Esophagus squamous epithelium (tissue), 5 donors: Measurements from ENCODE around the gene CASP12. TPM values are rescaled to one million over a fixed set of nuclear protein-coding genes. Genes with fewer than 3 reads are reported as not detected.

Experiments
- DNase-seq: peaks from one replicate; lab custom pipeline; 2025; lab: John Stamatoyannopoulos, UW
- H3K27ac ChIP-seq, 4 donors: fragments of 200-600 bp; sonication (generic); one replicate each; pipeline ENCODE4 v1.5.1; 2016 to 2019; ENCODE audit warnings: mild to moderate bottlenecking in 1 of 4
- H3K27me3 ChIP-seq, 4 donors: fragments of 200-600 bp; sonication (generic); 1 replicate in 3 of 4; 2 replicates in 1 of 4; pipeline versions ENCODE4 v1.5.1 to v1.6.0; 2017 to 2021; ENCODE audit warnings: antibody characterized with exemption in 1 of 4
- H3K36me3 ChIP-seq, 3 donors: fragments of 200-600 bp; sonication (generic); one replicate each; pipeline ENCODE4 v1.5.1; 2016 to 2019
- H3K4me1 ChIP-seq, 3 donors: fragments of 200-600 bp; sonication (generic); one replicate each; pipeline ENCODE4 v1.5.1; 2017 to 2019
- H3K4me3 ChIP-seq, 4 donors: fragments of 200-600 bp; sonication (generic); 1 replicate in 3 of 4; 2 replicates in 1 of 4; pipeline ENCODE4 v1.5.1; 2016 to 2019; ENCODE audit warnings: mild to moderate bottlenecking in 2 of 4, moderate library complexity in 1 of 4
- H3K9me3 ChIP-seq, 3 donors: fragments of 200-600 bp; sonication (generic); one replicate each; pipeline ENCODE4 v1.5.1; 2016 to 2019
- CTCF ChIP-seq, 6 experiments: fragments of 450-650 bp in 4 of 6; fragments of 200-600 bp in 2 of 6; sonication (generic) in 2 of 6; IDR thresholded peaks; one replicate each; pipeline ENCODE4 v1.5.1; 2016 to 2019; ENCODE audit warnings: antibody characterized with exemption in 6 of 6, mild to moderate bottlenecking in 4 of 6, moderate library complexity in 4 of 6
- POLR2A ChIP-seq, 4 donors: fragments of 450-650 bp; IDR thresholded peaks; one replicate each; pipeline ENCODE4 v1.6.1; 2017; ENCODE audit warnings: antibody characterized with exemption in 4 of 4, mild to moderate bottlenecking in 4 of 4, moderate library complexity in 3 of 4
- WGBS, 2 donors: methylation state at CpG; one replicate each; pipeline ENCODE4 v1.1.5; 2018; 5-methylcytosine and 5-hydroxymethylcytosine counted together
- intact Hi-C: fragments of 100-400 bp; cut with DNase I; formaldehyde crosslinking; loops from one replicate; pipeline ENCODE4 v1.15.0; 2022
- total RNA-seq, 4 donors: library from RNA; depleted of rRNA; stranded (reverse); fragments of >200 nt; gene quantifications; one replicate each; pipeline ENCODE4 v1.1.0, GENCODE V29; 2016
- donor health status: DM: yes; HTN: yes; CAD: no.

Gene CASP12
- total RNA-seq, 4 donors from 2014 or later, result 0.57 to 2.5 TPM; not detected in 2

- no peaks in the 10 kb centered on the region for H3K27me3 ChIP-seq
- intact Hi-C loops, result no loop called here
- H3K4me3 ChIP-seq, result no peak overlapping the region
- TF ChIP-seq CTCF (IDR thresholded peaks at IDR 0.05), result no peak
- no peak for TF ChIP-seq POLR2A (IDR thresholded peaks at IDR 0.05)
- H3K27ac ChIP-seq, result no peak overlapping the region
- H3K4me1 ChIP-seq, result no peaks in the 10 kb centered on the region
- no peak for DNase-seq
- 82 to 96% methylated on average over 4 of the region's 4 CpGs for WGBS, 2 donors
- no peaks in the 10 kb centered on the region for H3K9me3 ChIP-seq
- H3K36me3 ChIP-seq, result no peaks in the 10 kb centered on the region
Observed at GRCh38 chr11:104905271-104905670, 7.0 kb upstream of the CASP12 start.

GRCh38 chr11:104899226-104899625 lies 966 bp upstream of the CASP12 start:
- Histone ChIP-seq H3K9me3 (no peaks in the 10 kb centered on the region), H3K36me3 (no peaks in the 10 kb centered on the region), H3K27me3 (no peaks in the 10 kb centered on the region), H3K27ac (peak overlapping the region in 3 of 4 donors; percentile 79 to 80 (median 80)), H3K4me3 (no peak overlapping the region), H3K4me1 (peaks cover 0 to 23% (median 0%) of the 10 kb centered on the region in 3 donors)
- no peak for DNase-seq
- intact Hi-C loops, result no loop called here
- no peak for TF ChIP-seq CTCF (IDR thresholded peaks at IDR 0.05)
- no peak for TF ChIP-seq POLR2A (IDR thresholded peaks at IDR 0.05)

- DNase-seq, result no peak
- Histone ChIP-seq H3K27ac (peak overlapping the region; percentile 44 to 80 (median 80)), H3K4me3 (peak overlapping the region in 3 of 4 donors; percentile 31 to 57 (median 37)), H3K27me3 (no peaks in the 10 kb centered on the region), H3K36me3 (no peaks in the 10 kb centered on the region), H3K4me1 (peaks cover 0 to 23% (median 0%) of the 10 kb centered on the region in 3 donors), H3K9me3 (no peaks in the 10 kb centered on the region)
- TF ChIP-seq CTCF (IDR thresholded peaks at IDR 0.05), result no peak
- TF ChIP-seq POLR2A (IDR thresholded peaks at IDR 0.05), result no peak
- 44 to 46% methylated on average over 1 of the region's 1 CpG for WGBS, 2 donors
- intact Hi-C loops, result no loop called here
Observed at GRCh38 chr11:104898685-104899013, 389 bp upstream of the CASP12 start.

- Histone ChIP-seq H3K4me1 (peaks cover 0 to 23% (median 0%) of the 10 kb centered on the region in 3 donors), H3K27me3 (no peaks in the 10 kb centered on the region), H3K36me3 (no peaks in the 10 kb centered on the region), H3K27ac (peak overlapping the region in 1 of 4 donors; percentile 28), H3K9me3 (no peaks in the 10 kb centered on the region), H3K4me3 (no peak overlapping the region)
- no peak for TF ChIP-seq CTCF (IDR thresholded peaks at IDR 0.05)
- intact Hi-C loops, result no loop called here
- no peak for DNase-seq
- 38 to 58% methylated on average over 2 of the region's 2 CpGs for WGBS, 2 donors
Observed at GRCh38 chr11:104895634-104896033, 2.6 kb downstream of the CASP12 start.

GRCh38 chr11:104893876-104894275 lies 4.4 kb downstream of the CASP12 start:
- intact Hi-C loops, result no loop called here
- H3K9me3 ChIP-seq, result no peaks in the 10 kb centered on the region
- H3K27ac ChIP-seq, result no peak overlapping the region
- no peak overlapping the region for H3K4me3 ChIP-seq
- DNase-seq, result no peak
- H3K36me3 ChIP-seq, result no peaks in the 10 kb centered on the region
- H3K4me1 ChIP-seq, result peaks cover 0 to 19% (median 0%) of the 10 kb centered on the region in 3 donors
- H3K27me3 ChIP-seq, result no peaks in the 10 kb centered on the region
- WGBS, 2 donors, result 88 to 100% methylated on average over 1 of the region's 1 CpG
- TF ChIP-seq CTCF (IDR thresholded peaks at IDR 0.05), result no peak
- TF ChIP-seq POLR2A (IDR thresholded peaks at IDR 0.05), result no peak
